Brain microvascular endothelial cell (primary cell): ENCODE data around the gene LDLRAD4.

ENCODE experiments used
- DNase-seq: peaks from one replicate; pipeline ENCODE4 v3.0.0-alpha.2; 2020
- H3K27ac ChIP-seq: fragments of 250-450 bp; sonication (Bioruptor Pico); 2 replicates; pipeline ENCODE4 v1.5.1; 2020; ENCODE audit warnings: mild to moderate bottlenecking, moderate library complexity
- H3K27me3 ChIP-seq: fragments of 250-450 bp; sonication (Bioruptor Pico); replicated peaks from 2 replicates; pipeline ENCODE4 v1.5.1; 2020; ENCODE audit warnings: mild to moderate bottlenecking
- H3K36me3 ChIP-seq: fragments of 250-450 bp; sonication (Bioruptor Pico); replicated peaks from 2 replicates; pipeline ENCODE4 v1.5.1; 2020; ENCODE audit warnings: mild to moderate bottlenecking
- H3K4me3 ChIP-seq: 2 replicates; pipeline ENCODE4 v1.5.1; 2011; ENCODE audit warnings: low read depth, mild to moderate bottlenecking, control low read depth, low read length, moderate library complexity
- CTCF ChIP-seq: IDR thresholded peaks from 2 replicates; pipeline ENCODE4 v1.5.1; 2011; ENCODE audit warnings: low read depth, mild to moderate bottlenecking, moderate library complexity, low read length, control low read depth, inconsistent platforms; ENCODE audit errors: missing control alignments
- in situ Hi-C: cut with HindIII; loops from 2 replicates; pipeline ENCODE4 v1.10.0; 2017; ENCODE audit warnings: low sequenced_read_pairs, low pct_ligation_motif_present

The LDLRAD4 gene

DNA sequence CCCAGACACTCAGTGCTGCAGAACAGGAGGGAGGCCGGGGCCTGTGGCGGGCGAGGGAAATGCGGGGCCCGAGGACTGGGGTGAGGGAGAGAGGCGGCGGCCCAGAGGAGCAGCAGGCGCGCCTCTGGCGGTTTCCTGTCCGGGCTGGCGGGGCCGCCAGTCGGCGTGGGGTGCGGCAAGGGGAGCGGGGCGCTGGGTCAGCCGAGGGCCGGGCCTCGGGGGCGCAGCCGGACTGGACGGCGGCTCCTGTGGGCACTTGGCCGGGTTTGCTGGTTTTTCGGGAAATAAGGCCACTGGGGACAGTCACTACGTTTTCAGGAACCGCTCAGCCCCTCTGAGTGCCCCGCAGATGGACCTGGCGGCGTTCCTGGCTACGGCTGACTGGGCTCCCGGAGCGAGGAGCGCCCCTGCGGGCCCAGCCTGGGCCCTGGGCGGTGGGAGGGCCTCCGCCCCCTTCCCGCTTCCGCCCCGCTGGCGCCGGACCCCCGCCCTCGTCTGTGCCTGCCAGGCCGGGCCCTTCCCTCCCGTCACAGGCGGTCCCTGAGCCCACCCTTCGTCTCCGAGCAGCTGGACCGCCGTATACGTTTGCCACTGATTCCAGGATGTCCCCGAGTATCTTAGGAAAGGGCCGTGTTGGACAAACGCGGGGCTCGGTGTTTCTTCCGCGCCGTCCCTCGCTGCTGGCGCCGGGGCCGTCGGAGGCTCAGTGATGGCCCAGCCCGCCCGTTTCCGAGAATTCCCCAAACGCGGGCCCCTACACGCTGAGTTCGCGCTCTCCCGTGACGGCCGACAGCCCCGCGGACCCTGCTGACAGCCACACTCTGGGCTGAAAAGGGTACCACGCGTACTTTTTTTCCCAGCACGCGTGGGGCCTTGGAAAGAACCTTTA is 423.2 kb downstream of the LDLRAD4 start:
- H3K36me3 ChIP-seq, result no peaks in the 10 kb centered on the region
- H3K27me3 ChIP-seq, result peaks cover 11% of the 10 kb centered on the region
- no peak for TF ChIP-seq CTCF
- H3K4me3 ChIP-seq, result peak overlapping the region; percentile 42
- in situ Hi-C loops, result no loop called here
- no peak for DNase-seq
- no peak overlapping the region for H3K27ac ChIP-seq

GRCh38 chr18:13642440-13642827 is 423.9 kb downstream of the LDLRAD4 start:
- DNase-seq, result no peak
- no peak overlapping the region for H3K4me3 ChIP-seq
- H3K27me3 ChIP-seq, result peaks cover 11% of the 10 kb centered on the region
- in situ Hi-C loops, result no loop called here
- H3K27ac ChIP-seq, result no peak overlapping the region
- TF ChIP-seq CTCF, result no peak
- H3K36me3 ChIP-seq, result no peaks in the 10 kb centered on the region

GRCh38 chr18:13643261-13643751 is 424.7 kb downstream of the LDLRAD4 start:
- Histone ChIP-seq H3K4me3 (no peak overlapping the region), H3K27ac (no peak overlapping the region), H3K27me3 (peaks cover 11% of the 10 kb centered on the region), H3K36me3 (no peaks in the 10 kb centered on the region)
- in situ Hi-C loops, result no loop called here
- no peak for TF ChIP-seq CTCF
- DNase-seq, result no peak

DNA sequence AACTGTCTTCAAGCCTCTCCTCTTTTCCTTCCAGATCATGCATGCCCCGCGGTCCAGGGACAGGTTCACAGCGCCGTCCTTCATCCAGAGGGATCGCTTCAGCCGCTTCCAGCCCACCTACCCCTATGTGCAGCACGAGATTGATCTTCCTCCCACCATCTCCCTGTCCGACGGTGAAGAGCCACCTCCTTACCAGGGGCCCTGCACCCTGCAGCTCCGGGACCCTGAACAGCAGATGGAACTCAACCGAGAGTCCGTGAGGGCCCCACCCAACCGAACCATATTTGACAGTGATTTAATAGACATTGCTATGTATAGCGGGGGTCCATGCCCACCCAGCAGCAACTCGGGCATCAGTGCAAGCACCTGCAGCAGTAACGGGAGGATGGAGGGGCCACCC is 426.5 kb downstream of the LDLRAD4 start:
- TF ChIP-seq CTCF, result no peak
- no peak overlapping the region for H3K4me3 ChIP-seq
- peaks cover 11% of the 10 kb centered on the region for H3K27me3 ChIP-seq
- DNase-seq, result no peak
- in situ Hi-C loops, result no loop called here
- no peaks in the 10 kb centered on the region for H3K36me3 ChIP-seq
- H3K27ac ChIP-seq, result no peak overlapping the region

- in situ Hi-C loops, result no loop called here
- Histone ChIP-seq H3K27me3 (peaks cover 6% of the 10 kb centered on the region), H3K27ac (no peak overlapping the region), H3K36me3 (no peaks in the 10 kb centered on the region), H3K4me3 (no peak overlapping the region)
- no peak for TF ChIP-seq CTCF
- no peak for DNase-seq
Observed at GRCh38 chr18:13646633-13647032, 428.1 kb downstream of the LDLRAD4 start.
